GM15510 (cell line): ENCODE measurements around the gene PPP1R37.

ENCODE experiments used
- POLR2A ChIP-seq: IDR thresholded peaks from 3 replicates; pipeline ENCODE4 v1.6.1; 2011; ENCODE audit warnings: borderline replicate concordance; ENCODE audit not compliant: insufficient read length; ENCODE audit errors: extremely low read depth

The PPP1R37 gene

DNA sequence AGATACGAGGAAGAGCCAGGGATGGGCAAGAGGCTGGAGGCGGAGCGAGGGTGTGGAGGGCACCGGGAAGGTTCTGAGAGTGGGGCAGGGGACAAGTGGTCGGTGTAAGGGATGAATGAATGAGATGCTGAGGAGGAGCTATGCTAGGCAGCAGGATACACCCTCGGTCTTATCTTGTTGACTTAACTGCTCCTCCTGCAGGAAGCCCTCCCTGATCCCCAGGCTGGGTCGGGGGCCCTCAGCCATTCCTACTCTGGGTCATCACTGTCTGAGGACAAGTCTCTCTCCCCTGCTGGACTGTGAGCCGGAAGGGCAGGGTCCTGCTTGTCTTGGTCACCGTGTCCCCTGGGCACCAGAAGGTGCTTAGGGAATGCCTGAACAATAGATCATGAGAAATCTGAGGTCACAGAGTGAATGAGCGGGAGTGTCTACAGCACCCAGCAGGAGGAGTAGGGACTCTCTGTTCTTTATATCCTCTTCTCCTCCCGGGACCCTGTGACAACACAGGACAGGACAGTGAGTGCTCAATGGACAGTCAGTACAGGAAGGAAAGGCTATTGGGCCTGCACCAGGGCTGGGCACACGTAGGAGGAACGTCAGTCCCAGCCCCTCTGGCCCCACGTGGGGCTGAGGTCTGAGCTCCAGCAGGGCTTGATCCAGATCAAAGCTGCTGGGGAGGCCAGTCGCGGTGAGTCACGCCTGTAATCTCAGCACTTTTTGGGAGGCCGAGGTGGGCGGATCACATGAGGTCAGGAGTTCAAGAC, 61.3 kb downstream of the PPP1R37 start:
- no peak for TF ChIP-seq POLR2A

DNA sequence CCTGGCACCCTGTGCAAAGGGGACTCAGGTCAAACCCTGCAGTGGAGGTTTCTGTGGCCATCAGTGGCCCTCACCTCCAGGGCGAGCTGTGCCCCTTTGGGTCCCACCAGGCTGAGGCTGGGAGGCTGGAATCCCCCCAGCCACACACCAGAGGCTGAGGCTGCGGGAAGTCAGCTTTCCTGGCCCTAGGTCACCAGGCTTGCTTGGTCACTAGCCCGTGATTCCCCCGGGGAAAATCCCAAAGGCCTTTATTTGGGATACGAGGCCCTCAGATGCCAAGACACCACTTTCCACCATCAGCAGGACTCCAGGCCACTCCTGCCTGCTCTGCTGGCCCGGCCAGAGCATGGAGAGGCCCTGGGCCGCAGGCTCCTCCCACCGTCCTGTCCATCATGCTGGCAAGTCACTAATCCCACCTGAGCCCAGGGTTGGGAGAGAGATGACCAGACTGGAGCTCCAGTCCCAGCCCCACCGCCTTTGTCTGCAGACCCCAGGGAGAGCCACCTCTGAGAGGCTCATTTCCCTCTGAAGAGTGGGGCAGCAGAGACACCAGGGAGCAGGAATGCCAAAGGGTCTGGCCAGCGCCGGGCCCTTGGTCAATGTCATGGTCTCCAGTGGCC, 63.1 kb downstream of the PPP1R37 start:
- no peak for TF ChIP-seq POLR2A

DNA sequence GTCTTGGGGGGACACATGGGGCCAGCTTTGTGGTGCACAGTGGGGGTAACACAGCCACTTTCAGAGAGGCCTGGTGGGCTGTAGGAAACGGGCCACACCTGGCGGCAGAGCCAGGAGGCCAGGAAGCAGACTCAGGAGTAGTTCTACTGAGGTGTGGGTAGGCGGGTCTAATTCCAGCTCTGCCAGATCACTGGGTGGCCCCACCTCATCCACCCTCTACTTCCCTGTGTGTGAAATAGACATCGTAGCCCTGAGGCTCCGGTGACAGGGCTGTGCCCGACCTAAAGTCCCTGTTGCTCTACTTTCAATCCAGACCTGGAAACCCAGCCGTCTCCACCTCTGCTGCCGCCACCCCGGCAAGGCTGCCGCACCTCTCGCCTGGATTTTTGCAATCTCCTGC, 63.8 kb downstream of the PPP1R37 start:
- no peak for TF ChIP-seq POLR2A

DNA sequence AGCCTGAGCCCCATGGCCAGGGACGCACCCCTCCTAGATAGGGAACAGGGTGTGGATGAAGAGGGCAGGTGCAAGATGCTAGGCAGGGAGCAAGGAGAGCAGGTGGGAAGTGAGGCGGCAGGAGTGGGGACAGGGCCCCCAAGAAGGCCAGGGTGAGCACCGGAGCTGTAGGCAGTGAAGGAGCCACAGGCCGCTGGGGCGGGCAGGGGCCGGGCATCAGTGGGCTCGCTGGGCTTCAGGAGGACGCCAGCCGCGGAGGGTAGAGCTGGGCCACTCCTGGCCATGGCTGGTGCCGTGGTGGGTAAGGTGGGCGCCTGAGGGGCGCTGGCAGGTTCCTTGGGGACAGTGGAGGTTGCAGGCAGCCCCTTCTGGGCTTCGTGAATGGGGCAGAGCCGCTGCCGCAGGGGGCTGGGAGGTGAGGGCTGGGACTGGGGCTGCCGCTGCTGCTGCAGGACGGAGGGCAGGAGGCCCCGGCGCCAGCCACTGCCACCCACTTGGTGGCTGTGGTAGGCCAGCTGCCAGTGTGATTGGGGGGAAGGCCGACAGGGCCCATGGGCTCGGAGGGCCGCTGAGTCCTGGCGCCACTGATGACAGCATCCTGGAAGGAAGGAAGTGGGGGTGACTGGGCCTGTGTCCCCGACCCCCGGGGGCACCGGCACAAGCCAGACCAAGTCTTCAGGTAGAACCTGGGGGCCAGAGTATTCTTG, 65.7 kb downstream of the PPP1R37 start:
- TF ChIP-seq POLR2A: no peak

DNA sequence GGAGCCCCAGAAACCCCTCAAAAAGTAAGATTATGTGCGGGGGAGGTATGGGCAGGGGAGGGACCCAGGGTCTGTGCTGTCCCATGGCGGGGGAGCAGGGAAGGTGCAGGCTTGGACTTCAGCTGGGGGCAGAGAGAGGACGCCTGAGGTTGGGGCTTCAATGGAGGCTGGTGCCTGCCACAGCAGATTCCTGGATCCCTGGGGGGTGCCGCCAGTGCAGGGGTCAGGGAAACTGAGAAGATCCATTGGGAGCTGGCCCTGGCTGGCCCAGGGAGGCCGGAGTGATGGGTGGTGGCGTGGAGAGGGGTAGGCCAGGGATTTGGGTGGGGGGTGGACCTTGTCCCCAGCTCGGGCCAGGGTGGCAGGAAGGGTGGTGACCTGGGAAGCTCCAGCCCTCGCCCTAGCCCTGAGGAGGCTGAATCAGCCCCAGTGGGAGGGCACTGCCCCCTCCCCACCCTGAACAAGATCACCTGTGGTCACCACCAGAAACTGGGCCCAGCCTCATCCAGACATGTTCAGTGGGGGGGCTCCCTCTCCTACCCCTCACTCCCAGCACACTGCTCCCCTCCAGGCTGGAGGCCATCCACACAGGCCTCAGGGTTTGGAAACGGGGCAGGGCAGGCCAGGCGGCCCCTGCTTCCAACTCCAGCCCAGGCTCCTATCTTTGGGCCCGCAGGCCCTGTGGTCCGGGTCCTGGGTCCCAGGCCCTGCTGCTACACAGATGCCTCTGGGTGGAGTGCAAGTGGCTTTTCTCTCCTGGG, 66.4 kb downstream of the PPP1R37 start:
- TF ChIP-seq POLR2A: no peak

DNA sequence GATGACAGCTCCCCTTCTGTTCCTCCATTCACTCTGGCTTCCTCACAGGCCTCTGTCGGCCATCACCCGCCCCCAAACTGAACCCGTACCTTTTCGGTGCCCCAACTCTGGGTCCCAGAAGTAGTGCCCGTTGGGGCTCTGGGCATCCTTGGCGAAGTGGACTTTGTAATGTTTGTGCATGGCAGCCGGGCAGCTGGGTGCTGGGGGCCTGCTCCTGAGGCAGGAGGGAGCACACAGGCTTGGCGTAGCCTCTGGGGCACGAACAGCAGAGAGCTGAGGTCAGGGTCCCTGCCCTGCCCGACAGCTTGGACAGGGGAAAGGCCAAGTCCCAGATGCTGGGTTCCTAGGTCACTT, 67.0 kb downstream of the PPP1R37 start:
- no peak for TF ChIP-seq POLR2A

DNA sequence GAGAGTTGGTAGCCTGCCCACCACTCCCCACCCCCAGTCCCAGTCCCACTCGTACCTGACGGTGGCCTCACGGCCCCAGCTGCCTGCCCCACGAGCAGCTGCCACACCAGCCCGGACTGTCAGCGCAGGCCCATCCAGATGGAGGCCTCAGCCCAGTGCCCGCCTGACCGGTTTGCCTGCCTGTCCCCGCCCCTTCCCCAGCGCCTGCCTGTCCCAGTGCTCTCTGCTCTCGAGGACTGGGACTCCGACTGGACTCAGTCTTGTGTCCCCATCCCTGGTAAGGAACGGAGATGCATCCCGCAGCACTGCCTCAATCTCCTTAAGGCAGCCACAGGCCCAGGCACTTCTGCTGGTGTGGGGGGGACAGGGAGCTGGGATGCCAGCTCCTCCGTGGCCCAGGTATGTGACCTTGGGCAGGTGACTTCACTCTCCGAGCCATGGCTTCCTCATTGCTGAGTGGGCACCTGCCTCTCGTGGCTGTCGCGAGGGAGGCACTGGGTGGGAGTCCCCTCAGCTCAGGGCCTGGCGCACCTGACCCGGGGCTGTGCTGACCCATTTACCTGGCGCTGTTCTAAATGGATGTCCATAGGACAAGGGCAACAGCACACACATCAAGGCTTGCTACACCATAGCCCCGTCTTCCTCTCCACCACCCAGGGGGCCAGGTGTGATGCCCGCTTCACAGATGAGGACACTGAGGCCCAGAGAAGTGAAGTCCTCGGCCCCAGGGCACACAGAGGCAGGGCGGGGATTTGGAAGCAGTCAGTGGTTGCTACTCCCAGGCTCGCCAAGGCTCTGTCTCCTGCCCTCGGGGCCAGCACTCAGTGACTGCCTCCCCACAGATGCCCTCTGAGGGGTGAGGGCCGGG, 68.1 kb downstream of the PPP1R37 start, which contains the start of gene NKPD1:
NKPD1 (minus strand) TSS at position 113 of the 868 bp plus-strand sequence. CDS start 832 bp downstream, outside the sequence.
- TF ChIP-seq POLR2A: no peak

DNA sequence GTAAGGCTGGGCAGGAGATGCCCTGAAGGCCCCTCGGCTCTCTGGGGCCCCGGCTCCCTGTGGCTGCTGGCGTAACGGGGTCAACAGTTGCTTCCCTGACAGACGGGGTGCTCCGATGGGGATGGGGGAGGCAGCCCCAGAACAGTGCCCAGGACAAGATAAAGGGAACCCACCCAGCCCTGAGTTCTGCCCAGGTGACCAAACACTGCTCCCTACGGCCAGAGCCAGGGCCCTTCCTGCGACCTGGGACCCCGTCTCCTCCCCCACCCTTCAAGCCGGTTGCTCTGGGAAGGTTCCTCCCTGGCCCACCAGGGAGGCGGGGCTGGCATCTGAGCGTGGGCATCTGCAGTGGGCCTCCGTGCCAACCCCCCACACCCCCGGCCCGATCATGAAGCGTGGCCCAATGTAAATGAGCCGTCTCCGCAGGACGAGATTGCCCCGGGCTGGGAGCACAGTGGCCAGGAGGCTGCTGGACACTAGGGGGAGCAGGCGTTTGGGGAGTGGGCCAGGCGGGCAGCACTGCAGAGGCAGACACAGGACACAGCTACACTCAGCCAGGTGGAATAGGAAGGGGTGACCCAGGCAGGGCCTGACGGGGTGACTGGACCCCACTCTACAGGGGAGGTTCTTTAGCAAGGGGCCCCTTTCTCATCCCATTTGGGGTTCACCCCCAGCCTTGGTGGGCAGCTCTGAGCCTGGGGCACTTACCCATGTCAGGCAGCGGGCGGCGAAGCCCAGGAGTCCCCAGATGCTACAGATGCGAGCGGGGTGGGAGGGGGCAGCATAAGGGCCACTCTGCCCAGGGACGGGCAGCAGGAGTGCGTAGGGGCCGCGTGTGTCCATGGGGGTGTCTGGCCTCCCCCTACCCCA, 69.0 kb downstream of the PPP1R37 start:
- TF ChIP-seq POLR2A: no peak

DNA sequence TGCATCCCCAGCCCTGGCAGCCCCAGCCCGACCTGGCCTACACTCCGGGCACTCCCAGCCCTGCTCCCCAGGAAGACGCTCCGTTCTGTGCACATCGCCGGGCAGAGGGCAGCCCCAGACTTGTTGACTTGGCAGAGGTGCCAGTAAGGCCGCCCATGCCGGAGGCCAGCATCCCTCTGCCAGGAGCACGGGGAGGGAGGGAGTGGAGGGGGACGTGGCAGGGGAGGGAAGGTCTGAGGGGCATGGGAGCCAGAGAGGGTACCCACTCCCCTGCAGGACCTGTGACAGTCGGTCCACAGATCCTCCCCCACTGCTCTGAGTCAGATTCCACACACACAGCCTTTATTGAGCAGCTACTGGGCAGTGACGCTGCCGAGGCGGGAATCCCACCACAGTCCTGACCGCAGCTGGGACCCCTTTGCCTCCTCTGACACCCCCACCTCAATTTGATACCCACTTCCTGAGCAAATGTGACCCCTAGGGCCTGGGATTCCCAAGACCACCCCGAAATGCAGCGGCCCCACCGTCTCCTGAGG, 69.7 kb downstream of the PPP1R37 start:
- TF ChIP-seq POLR2A: no peak

DNA sequence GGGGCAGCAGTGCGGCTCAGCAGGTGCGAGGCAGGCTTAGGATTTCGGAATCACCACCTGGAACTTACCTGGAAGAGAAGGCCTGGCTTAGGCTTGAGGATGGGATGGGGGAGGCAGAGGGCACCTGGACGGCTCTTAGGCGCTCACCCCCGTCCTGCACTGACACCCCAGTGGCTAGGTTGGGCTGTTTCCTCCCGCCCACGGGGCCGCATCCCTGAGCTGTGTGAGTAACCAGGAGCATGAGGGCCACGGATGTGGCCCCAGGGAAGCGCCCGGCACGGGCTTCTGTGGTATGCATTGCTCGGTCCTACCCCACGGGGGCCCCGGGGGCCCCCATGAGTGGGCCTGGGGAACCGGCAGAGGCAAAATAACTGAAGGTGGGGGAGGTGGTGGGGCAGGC, 70.2 kb downstream of the PPP1R37 start:
- TF ChIP-seq POLR2A: no peak

DNA sequence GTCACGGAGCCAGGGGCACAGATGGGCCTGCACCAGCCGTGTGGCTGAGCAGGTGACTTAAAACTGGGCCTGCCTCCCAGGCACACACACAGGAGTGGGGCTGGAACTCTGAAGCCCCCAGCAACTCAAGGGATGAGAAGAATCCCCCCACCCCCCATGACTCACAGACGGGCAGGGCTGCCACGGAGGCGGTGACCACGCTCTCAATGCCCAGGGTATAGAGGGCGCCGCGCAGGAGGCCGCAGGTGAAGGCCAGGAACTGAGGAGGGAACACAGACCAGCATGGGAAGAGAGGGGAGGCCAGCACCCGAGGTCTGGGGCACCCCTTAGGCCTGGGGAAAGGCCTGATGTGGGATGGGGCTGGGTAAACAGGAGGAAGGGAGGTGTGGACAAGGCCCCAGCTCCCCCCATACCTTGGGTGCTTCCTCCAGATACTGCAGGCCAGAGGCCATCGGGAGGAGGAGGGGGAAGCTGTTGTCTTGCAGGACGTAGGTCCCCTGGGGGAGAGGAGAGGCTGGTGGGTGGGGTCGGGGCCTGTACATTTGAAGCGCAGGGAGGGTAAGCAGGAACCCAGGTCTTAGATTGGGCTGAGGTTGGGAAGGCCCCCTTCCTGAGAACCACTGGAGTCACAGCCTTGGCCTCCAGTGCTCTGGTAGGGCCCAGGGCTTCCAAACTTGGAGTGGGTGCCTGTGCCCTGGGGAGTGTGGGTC, 70.9 kb downstream of the PPP1R37 start:
- no peak for TF ChIP-seq POLR2A
